Mesenchymal stem cell (in vitro differentiated cells and primary cell): ENCODE data around the gene TBC1D12.
A peak's percentile ranks its signal among the peaks of the same experiment; 100 is the strongest.

Experiments used
- DNase-seq: peaks from one replicate; pipeline ENCODE4 v3.0.0-alpha.2; 2013
- H2AFZ ChIP-seq: one replicate; pipeline ENCODE4 v1.6.1; 2013; ENCODE audit warnings: low read depth, mild to moderate bottlenecking, control low read depth, inconsistent platforms, low read length, moderate library complexity
- H2AK5ac ChIP-seq: 2 replicates; pipeline ENCODE4 v1.6.1; 2013; ENCODE audit warnings: low read length, moderate library complexity, mild to moderate bottlenecking, inconsistent platforms; ENCODE audit not compliant: severe bottlenecking
- H2BK120ac ChIP-seq: one replicate; pipeline ENCODE4 v1.6.1; 2013; ENCODE audit warnings: low read depth, mild to moderate bottlenecking, inconsistent platforms, low read length, moderate library complexity
- H2BK12ac ChIP-seq, 2 experiments: one replicate each; pipeline ENCODE4 v1.6.1; 2013; ENCODE audit warnings: inconsistent platforms in 2 of 2, low read length in 2 of 2, mild to moderate bottlenecking in 2 of 2, moderate library complexity in 2 of 2, control low read depth in 1 of 2
- H2BK15ac ChIP-seq: one replicate; pipeline ENCODE4 v1.6.1; 2013; ENCODE audit warnings: mild to moderate bottlenecking, low read depth, inconsistent platforms; ENCODE audit not compliant: poor library complexity, severe bottlenecking
- H2BK5ac ChIP-seq: 2 replicates; pipeline ENCODE4 v1.6.1; 2013; ENCODE audit warnings: low read depth, mild to moderate bottlenecking, low read length, control low read depth, inconsistent platforms; ENCODE audit not compliant: poor library complexity, severe bottlenecking
- H3K14ac ChIP-seq, 2 experiments: one replicate each; pipeline ENCODE4 v1.6.1; 2013; ENCODE audit warnings: inconsistent platforms in 2 of 2, low read length in 2 of 2, control low read depth in 1 of 2, mild to moderate bottlenecking in 1 of 2, moderate library complexity in 1 of 2
- H3K18ac ChIP-seq, 2 experiments: one replicate each; pipeline ENCODE4 v1.6.1; 2013; ENCODE audit warnings: inconsistent platforms in 2 of 2, low read length in 2 of 2, control low read depth in 1 of 2, low read depth in 1 of 2, mild to moderate bottlenecking in 1 of 2
- H3K23ac ChIP-seq, 2 experiments: one replicate each; pipeline ENCODE4 v1.6.1; 2013; ENCODE audit warnings: inconsistent platforms in 2 of 2, low read length in 2 of 2, mild to moderate bottlenecking in 2 of 2, moderate library complexity in 2 of 2, control low read depth in 1 of 2
- H3K27ac ChIP-seq: 2 replicates; pipeline ENCODE4 v1.5.1; 2013; ENCODE audit warnings: mild to moderate bottlenecking, moderate library complexity, low read length, control low read depth, inconsistent platforms; ENCODE audit not compliant: poor library complexity, severe bottlenecking
- H3K27me3 ChIP-seq, 2 experiments: 2 replicates each; pipeline versions ENCODE4 v1.6.1 to v1.7.0; 2013; ENCODE audit warnings: low read length in 2 of 2, mild to moderate bottlenecking in 2 of 2, moderate library complexity in 2 of 2, control low read depth in 1 of 2, inconsistent platforms in 1 of 2; ENCODE audit not compliant: control insufficient read depth in 1 of 2, insufficient read depth in 1 of 2
- H3K36me3 ChIP-seq, 2 experiments: 2 replicates each; pipeline versions ENCODE4 v1.6.1 to v1.7.0; 2013; ENCODE audit warnings: low read length in 2 of 2, control low read depth in 1 of 2, inconsistent platforms in 1 of 2, low read depth in 1 of 2, mild to moderate bottlenecking in 1 of 2; ENCODE audit not compliant: insufficient read depth in 2 of 2, control insufficient read depth in 1 of 2
- H3K4ac ChIP-seq, 2 experiments: one replicate each; pipeline ENCODE4 v1.6.1; 2013; ENCODE audit warnings: inconsistent platforms in 2 of 2, low read length in 2 of 2, mild to moderate bottlenecking in 2 of 2, moderate library complexity in 2 of 2, control low read depth in 1 of 2, low read depth in 1 of 2
- H3K4me1 ChIP-seq: 2 replicates; pipeline ENCODE4 v1.6.1; 2013; ENCODE audit warnings: low read depth, low read length, control low read depth; ENCODE audit not compliant: control insufficient read depth, insufficient read depth
- H3K4me2 ChIP-seq: 2 replicates; pipeline ENCODE4 v1.6.1; 2013; ENCODE audit warnings: low read length, mild to moderate bottlenecking, inconsistent platforms; ENCODE audit not compliant: poor library complexity, severe bottlenecking
- H3K4me3 ChIP-seq, 2 experiments: 2 replicates each; pipeline versions ENCODE4 v1.5.1 to v1.7.0; 2013; ENCODE audit warnings: low read length in 2 of 2, mild to moderate bottlenecking in 2 of 2, control low read depth in 1 of 2, low read depth in 1 of 2; ENCODE audit not compliant: insufficient read depth in 1 of 2
- H3K79me1 ChIP-seq: replicated peaks from 2 replicates; pipeline ENCODE4 v1.6.1; 2013; ENCODE audit warnings: mild to moderate bottlenecking, control low read depth, low read length, inconsistent platforms; ENCODE audit not compliant: poor library complexity, severe bottlenecking
- H3K9ac ChIP-seq: 2 replicates; pipeline ENCODE4 v1.7.0; 2013; ENCODE audit warnings: mild to moderate bottlenecking, low read length, moderate library complexity
- H3K9me3 ChIP-seq: 2 replicates; pipeline ENCODE4 v1.7.0; 2013; ENCODE audit warnings: mild to moderate bottlenecking, low read length; ENCODE audit not compliant: control insufficient read depth
- H4K8ac ChIP-seq: one replicate; pipeline ENCODE4 v1.6.1; 2013; ENCODE audit warnings: inconsistent platforms, mild to moderate bottlenecking, low read length, moderate library complexity
- H4K91ac ChIP-seq: one replicate; pipeline ENCODE4 v1.6.1; 2013; ENCODE audit warnings: mild to moderate bottlenecking, low read length, inconsistent platforms
- WGBS: methylation state at CpG from one replicate; pipeline ENCODE4 v1.1.7; 2013; ENCODE audit warnings: mixed read lengths; 5-methylcytosine and 5-hydroxymethylcytosine counted together

Gene TBC1D12

DNA sequence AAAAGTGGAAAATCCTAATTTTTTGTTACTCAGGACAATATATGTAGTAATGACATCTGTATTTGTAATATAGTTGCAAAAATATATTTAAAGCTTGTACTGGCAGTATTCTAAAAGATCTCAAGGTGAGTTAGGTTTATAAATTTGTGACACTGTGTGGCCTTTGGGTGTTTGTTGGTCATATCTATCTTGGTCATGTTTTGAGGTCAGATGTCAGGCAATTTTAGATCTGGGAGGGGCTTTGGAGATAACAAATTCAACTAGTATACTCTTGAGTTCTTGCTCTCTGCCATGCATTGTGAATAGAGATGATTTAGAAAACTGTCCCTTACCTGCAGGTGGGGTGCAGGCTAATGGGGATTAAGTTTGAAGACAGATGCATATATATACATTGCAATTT lies 3.1 kb downstream of the TBC1D12 start:
- H2BK12ac ChIP-seq: no peak overlapping the region

GRCh38 chr10:94407668-94408067 lies 5.3 kb downstream of the TBC1D12 start:
- Histone ChIP-seq H3K4me3 (no peak overlapping the region), H3K27ac (no peak overlapping the region), H3K9ac (no peak overlapping the region), H3K79me1 (peaks cover 4% of the 10 kb centered on the region), H2AK5ac (no peak overlapping the region), H3K9me3 (no peaks in the 10 kb centered on the region), H2BK120ac (no peak overlapping the region), H3K36me3 (no peaks in the 10 kb centered on the region), H4K91ac (no peak overlapping the region), H3K18ac (no peak overlapping the region), H4K8ac (no peak overlapping the region), H2BK12ac (no peak overlapping the region), H3K4me2 (no peak overlapping the region), H3K23ac (no peak overlapping the region), H2BK15ac (no peak overlapping the region), H3K4ac (no peak overlapping the region), H3K14ac (no peak overlapping the region), H2BK5ac (no peak overlapping the region), H2AFZ (no peak overlapping the region), H3K27me3 (no peaks in the 10 kb centered on the region), H3K4me1 (peaks cover 6% of the 10 kb centered on the region)
- WGBS: 93% methylated on average over 2 of the region's 3 CpGs
- no peak for DNase-seq

More for the DNA sequence above, 3.1 kb downstream of the TBC1D12 start:
- Histone ChIP-seq H3K9me3 (no peaks in the 10 kb centered on the region), H3K18ac (no peak overlapping the region), H4K91ac (no peak overlapping the region), H2BK15ac (no peak overlapping the region), H3K14ac (no peak overlapping the region), H2BK120ac (no peak overlapping the region), H3K4ac (no peak overlapping the region), H4K8ac (no peak overlapping the region), H3K36me3 (no peaks in the 10 kb centered on the region), H2BK5ac (no peak overlapping the region), H3K4me1 (peaks cover 3% of the 10 kb centered on the region), H3K4me3 (peak overlapping the region in 1 of 2 experiments; percentile 95), H3K4me2 (no peak overlapping the region), H2AFZ (no peak overlapping the region), H3K23ac (no peak overlapping the region), H3K27me3 (no peaks in the 10 kb centered on the region), H3K79me1 (no peaks in the 10 kb centered on the region), H3K9ac (peak overlapping the region; percentile 87), H2AK5ac (no peak overlapping the region), H3K27ac (no peak overlapping the region)
- no peak for DNase-seq

DNA sequence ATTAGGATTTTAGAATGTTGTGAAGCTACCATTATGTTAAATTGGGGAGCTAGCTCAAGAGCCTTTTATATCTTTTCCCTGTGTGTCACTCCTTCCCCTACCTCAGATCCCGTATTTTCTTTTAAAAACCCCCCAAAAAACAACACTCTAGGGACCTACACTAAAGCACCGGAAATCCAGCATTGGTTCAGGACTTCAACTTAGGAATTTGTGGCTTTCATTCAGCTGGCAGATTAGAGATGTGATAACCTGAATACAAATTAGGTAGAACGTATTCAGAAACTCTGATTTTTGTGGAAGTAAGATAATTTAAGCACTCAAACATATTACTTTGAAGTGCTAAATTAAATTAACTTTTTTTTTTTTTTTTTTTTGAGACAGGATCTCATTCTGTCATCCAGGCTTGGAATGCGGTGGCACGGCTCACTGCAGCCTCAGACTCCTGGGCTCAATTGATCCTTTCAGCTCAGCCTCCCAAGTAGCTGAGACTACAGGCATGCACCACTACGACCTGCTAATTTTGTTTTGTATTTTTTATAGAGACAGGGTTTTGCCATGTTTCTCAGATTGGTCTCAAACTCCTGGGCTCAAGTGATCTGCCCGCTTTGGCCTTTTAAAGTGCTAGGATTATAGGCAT lies 6.8 kb downstream of the TBC1D12 start:
- H3K18ac ChIP-seq: no peak overlapping the region
- peaks cover 5% of the 10 kb centered on the region for H3K79me1 ChIP-seq

DNA sequence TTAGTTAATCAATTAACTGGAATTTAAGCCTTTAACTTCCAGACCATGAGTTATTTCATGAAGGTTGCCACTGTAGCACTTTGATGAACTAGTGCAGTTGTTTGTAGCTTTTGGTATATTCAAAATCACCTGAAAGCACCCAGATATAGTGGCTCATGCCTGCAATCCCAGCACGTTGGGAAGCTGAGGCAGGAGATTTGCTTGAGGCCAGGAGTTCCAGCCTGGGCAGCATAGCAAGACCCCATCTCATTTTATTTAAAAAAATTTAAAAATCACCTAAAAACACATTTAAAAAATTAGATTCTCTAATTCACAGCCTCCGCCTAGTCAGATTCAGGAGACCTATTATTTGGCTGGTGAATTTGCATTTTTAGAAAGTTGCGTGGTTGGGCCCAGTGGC lies 9.0 kb downstream of the TBC1D12 start:
- Histone ChIP-seq H2BK15ac (no peak overlapping the region), H2BK120ac (no peak overlapping the region), H3K4ac (no peak overlapping the region), H3K4me1 (peaks cover 6% of the 10 kb centered on the region), H4K91ac (no peak overlapping the region), H3K36me3 (no peaks in the 10 kb centered on the region), H2BK5ac (no peak overlapping the region), H3K4me3 (no peak overlapping the region), H3K9ac (no peak overlapping the region), H3K79me1 (peaks cover 8% of the 10 kb centered on the region), H3K18ac (no peak overlapping the region), H3K27ac (no peak overlapping the region), H3K4me2 (no peak overlapping the region), H2AFZ (no peak overlapping the region), H4K8ac (no peak overlapping the region), H2AK5ac (no peak overlapping the region), H3K23ac (no peak overlapping the region), H3K14ac (no peak overlapping the region), H3K9me3 (no peaks in the 10 kb centered on the region), H2BK12ac (no peak overlapping the region), H3K27me3 (no peaks in the 10 kb centered on the region)
- WGBS: 94% methylated on average over 3 of the region's 3 CpGs
- DNase-seq: no peak

More for the DNA sequence above, 6.8 kb downstream of the TBC1D12 start:
- Histone ChIP-seq H3K4ac (no peak overlapping the region), H4K91ac (no peak overlapping the region), H3K27me3 (no peaks in the 10 kb centered on the region), H2BK12ac (no peak overlapping the region), H4K8ac (no peak overlapping the region), H2BK15ac (no peak overlapping the region), H2AK5ac (no peak overlapping the region), H3K4me2 (no peak overlapping the region), H2AFZ (no peak overlapping the region), H2BK5ac (no peak overlapping the region), H2BK120ac (no peak overlapping the region), H3K23ac (no peak overlapping the region), H3K9ac (peak overlapping the region; percentile 29), H3K4me1 (peaks cover 6% of the 10 kb centered on the region), H3K36me3 (no peaks in the 10 kb centered on the region), H3K9me3 (no peaks in the 10 kb centered on the region), H3K4me3 (no peak overlapping the region), H3K27ac (no peak overlapping the region), H3K14ac (no peak overlapping the region)
- WGBS: 66% methylated on average over 4 of the region's 7 CpGs
- DNase-seq: no peak
